ENCODE measurements around the gene NFU1.

The NFU1 gene

GRCh38 chr2:69436938-69437750 is at the start of gene NFU1:
Gene NFU1, minus strand, starts transcription at chr2:69437435. Its CDS starts 13 bp downstream, at chr2:69437422.
- peak; percentile 89 for DNase-seq

- DNase-seq: peak; percentile 38
Observed at GRCh38 chr2:69483696-69484095, 46.5 kb upstream of the NFU1 start.

GRCh38 chr2:69483024-69483423 is 45.8 kb upstream of the NFU1 start:
- DNase-seq: no peak

- DNase-seq: peak; percentile 25
Observed at GRCh38 chr2:69482471-69482870, 45.2 kb upstream of the NFU1 start.

- no peak for DNase-seq
Observed at GRCh38 chr2:69481421-69481820, 44.2 kb upstream of the NFU1 start.

GRCh38 chr2:69477627-69478026 is 40.4 kb upstream of the NFU1 start:
- no peak for DNase-seq

- no peak for DNase-seq
Observed at GRCh38 chr2:69474688-69475087, 37.5 kb upstream of the NFU1 start.

GRCh38 chr2:69471793-69472192 is 34.6 kb upstream of the NFU1 start:
- DNase-seq: no peak

- DNase-seq: no peak
Observed at GRCh38 chr2:69470911-69471310, 33.7 kb upstream of the NFU1 start.

GRCh38 chr2:69469784-69470183 is 32.5 kb upstream of the NFU1 start:
- DNase-seq: no peak

GRCh38 chr2:69469375-69469774 is 32.1 kb upstream of the NFU1 start:
- DNase-seq: no peak

- no peak for DNase-seq
Observed at GRCh38 chr2:69466728-69467127, 29.5 kb upstream of the NFU1 start.

- DNase-seq: no peak
Observed at GRCh38 chr2:69465513-69466456, 28.6 kb upstream of the NFU1 start.

- no peak for DNase-seq
Observed at GRCh38 chr2:69464575-69464974, 27.3 kb upstream of the NFU1 start.

- DNase-seq: no peak
Observed at GRCh38 chr2:69462780-69463179, 25.5 kb upstream of the NFU1 start.

GRCh38 chr2:69461404-69461803 is 24.2 kb upstream of the NFU1 start:
- no peak for DNase-seq

- no peak for DNase-seq
Observed at GRCh38 chr2:69459936-69460335, 22.7 kb upstream of the NFU1 start.

GRCh38 chr2:69456950-69457445 is 19.8 kb upstream of the NFU1 start:
- DNase-seq: no peak

GRCh38 chr2:69456154-69456553 is 18.9 kb upstream of the NFU1 start:
- DNase-seq: no peak

- no peak for DNase-seq
Observed at GRCh38 chr2:69454976-69455375, 17.7 kb upstream of the NFU1 start.

- DNase-seq: no peak
Observed at GRCh38 chr2:69453475-69454129, 16.4 kb upstream of the NFU1 start.

- no peak for DNase-seq
Observed at GRCh38 chr2:69452687-69453086, 15.5 kb upstream of the NFU1 start.

- DNase-seq: no peak
Observed at GRCh38 chr2:69450735-69451416, 13.6 kb upstream of the NFU1 start.

All from NCI-H1436 (cell line).